MM.1S (cell line): ENCODE measurements around the gene APBA1.

ENCODE experiments used
- EZH2 ChIP-seq: fragments of 300-600 bp; sonication (generic); optimal IDR thresholded peaks from 2 replicates; pipeline ENCODE3; 2017; ENCODE audit warnings: low read depth, mild to moderate bottlenecking, antibody characterized with exemption, low read length, mixed read lengths
- TF ChIP-seq, protein P1 (sequence below): fragments of 300-600 bp; sonication (generic); IDR thresholded peaks from 2 replicates; pipeline ENCODE4 v1.5.1; 2016; ENCODE audit warnings: antibody characterized with exemption, low read length, mixed read lengths

DNA sequence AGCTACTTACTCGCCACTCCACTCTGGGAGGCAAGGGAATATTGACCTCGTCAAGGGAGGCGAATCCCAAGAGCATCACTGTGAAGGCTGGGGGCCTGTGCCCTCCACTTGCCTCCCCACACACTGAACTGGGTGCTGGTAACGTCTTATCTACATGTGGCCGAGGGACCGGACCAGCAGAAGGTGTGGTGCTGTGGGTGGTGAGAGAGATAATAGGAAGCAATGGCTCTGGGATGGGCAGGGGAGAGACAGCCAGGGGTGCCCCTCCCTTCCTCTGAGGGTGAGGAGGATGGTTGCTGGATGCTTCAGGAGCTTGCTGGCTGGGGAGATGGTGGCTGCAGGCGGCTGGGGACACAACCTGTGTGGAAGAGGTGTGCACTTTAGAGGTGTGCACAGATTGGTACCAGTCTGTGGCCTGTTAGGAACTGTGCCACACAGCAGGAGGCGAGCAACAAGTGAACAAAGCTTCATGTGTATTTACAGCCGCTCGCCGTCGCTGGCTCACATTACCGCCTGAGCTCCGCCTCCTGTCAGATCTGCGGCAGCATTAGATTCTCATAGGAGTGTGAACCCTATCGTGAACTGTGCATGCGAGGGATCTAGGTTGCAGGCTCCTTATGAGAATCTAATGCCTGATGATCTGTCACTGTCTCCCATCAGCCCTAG lies 246.9 kb downstream of the APBA1 start:
- TF ChIP-seq, protein P1, sequence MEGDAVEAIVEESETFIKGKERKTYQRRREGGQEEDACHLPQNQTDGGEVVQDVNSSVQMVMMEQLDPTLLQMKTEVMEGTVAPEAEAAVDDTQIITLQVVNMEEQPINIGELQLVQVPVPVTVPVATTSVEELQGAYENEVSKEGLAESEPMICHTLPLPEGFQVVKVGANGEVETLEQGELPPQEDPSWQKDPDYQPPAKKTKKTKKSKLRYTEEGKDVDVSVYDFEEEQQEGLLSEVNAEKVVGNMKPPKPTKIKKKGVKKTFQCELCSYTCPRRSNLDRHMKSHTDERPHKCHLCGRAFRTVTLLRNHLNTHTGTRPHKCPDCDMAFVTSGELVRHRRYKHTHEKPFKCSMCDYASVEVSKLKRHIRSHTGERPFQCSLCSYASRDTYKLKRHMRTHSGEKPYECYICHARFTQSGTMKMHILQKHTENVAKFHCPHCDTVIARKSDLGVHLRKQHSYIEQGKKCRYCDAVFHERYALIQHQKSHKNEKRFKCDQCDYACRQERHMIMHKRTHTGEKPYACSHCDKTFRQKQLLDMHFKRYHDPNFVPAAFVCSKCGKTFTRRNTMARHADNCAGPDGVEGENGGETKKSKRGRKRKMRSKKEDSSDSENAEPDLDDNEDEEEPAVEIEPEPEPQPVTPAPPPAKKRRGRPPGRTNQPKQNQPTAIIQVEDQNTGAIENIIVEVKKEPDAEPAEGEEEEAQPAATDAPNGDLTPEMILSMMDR = no peak
- TF ChIP-seq EZH2 = no peak
